ENCODE data around the gene AGBL1.

AGBL1 gene

DNA sequence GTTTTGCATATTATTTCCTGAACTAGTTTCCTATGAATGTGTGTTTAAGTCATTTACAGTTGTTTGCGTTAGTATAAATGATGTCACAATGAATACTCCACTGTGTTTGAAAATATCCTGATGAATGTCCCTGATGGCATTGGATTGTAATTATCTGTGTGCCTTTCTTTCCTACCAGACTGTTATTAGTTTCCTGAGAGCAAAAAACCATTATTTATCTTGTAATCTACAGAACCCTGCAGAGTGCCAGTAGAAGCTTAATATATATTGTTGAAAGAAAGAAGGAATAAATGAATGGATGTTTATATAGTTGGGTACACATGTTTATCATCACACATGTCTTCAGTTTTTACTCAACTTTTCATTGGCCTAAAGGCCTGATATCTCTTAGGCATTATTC, 312.6 kb downstream of the AGBL1 start:
- H3K4me3 ChIP-seq (ENCODE audit: low read depth, low read length), result no peak overlapping the region
- TF ChIP-seq, protein P1, sequence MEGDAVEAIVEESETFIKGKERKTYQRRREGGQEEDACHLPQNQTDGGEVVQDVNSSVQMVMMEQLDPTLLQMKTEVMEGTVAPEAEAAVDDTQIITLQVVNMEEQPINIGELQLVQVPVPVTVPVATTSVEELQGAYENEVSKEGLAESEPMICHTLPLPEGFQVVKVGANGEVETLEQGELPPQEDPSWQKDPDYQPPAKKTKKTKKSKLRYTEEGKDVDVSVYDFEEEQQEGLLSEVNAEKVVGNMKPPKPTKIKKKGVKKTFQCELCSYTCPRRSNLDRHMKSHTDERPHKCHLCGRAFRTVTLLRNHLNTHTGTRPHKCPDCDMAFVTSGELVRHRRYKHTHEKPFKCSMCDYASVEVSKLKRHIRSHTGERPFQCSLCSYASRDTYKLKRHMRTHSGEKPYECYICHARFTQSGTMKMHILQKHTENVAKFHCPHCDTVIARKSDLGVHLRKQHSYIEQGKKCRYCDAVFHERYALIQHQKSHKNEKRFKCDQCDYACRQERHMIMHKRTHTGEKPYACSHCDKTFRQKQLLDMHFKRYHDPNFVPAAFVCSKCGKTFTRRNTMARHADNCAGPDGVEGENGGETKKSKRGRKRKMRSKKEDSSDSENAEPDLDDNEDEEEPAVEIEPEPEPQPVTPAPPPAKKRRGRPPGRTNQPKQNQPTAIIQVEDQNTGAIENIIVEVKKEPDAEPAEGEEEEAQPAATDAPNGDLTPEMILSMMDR (IDR thresholded peaks at IDR 0.05; ENCODE audit: low read depth, low read length), result no peak

DNA sequence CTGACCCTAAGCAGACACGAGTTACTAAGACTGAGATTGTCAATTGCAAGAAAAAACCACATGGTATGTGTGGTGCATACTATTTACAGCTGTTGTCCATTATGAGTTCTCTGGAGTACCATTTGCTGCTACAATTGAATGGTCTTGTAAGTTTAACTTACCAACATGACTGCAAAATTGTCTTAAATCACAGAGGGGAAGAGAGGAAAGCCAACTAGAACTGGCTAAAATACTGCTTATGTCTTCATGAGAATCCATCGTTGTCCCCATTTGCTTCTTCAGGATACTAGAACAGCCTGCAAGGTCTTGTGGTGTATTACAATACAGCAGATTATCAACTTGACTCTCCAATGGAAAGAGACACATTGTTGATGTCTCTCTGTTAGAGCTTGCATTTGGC, 313.2 kb downstream of the AGBL1 start:
- TF ChIP-seq, protein P1 (IDR thresholded peaks at IDR 0.05; ENCODE audit: low read depth, low read length), result no peak

DNA sequence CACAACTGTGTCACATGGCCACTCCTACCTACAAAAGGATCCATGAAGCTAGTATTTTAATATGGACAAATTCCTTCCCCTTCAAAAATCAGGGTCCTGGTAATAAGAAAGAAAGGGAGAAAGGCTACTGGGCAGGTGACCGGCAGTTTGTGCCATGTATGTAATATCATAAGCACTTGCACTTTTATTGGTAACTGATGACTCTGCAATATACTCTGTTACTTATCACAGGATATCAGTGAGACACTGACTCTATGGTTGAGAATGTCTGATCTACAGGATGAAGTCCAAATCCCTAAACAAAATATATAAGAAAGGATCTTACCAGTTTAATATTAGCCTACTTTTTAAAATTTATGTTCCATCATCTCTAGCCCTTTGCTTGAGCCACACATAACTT, 315.2 kb downstream of the AGBL1 start:
- TF ChIP-seq, protein P1 (IDR thresholded peaks at IDR 0.05; ENCODE audit: low read depth, low read length), result no peak
- H3K4me3 ChIP-seq (ENCODE audit: low read depth, low read length), result no peak overlapping the region

More for the DNA sequence above, 313.2 kb downstream of the AGBL1 start:
- H3K4me3 ChIP-seq (ENCODE audit: low read depth, low read length), result no peak overlapping the region

DNA sequence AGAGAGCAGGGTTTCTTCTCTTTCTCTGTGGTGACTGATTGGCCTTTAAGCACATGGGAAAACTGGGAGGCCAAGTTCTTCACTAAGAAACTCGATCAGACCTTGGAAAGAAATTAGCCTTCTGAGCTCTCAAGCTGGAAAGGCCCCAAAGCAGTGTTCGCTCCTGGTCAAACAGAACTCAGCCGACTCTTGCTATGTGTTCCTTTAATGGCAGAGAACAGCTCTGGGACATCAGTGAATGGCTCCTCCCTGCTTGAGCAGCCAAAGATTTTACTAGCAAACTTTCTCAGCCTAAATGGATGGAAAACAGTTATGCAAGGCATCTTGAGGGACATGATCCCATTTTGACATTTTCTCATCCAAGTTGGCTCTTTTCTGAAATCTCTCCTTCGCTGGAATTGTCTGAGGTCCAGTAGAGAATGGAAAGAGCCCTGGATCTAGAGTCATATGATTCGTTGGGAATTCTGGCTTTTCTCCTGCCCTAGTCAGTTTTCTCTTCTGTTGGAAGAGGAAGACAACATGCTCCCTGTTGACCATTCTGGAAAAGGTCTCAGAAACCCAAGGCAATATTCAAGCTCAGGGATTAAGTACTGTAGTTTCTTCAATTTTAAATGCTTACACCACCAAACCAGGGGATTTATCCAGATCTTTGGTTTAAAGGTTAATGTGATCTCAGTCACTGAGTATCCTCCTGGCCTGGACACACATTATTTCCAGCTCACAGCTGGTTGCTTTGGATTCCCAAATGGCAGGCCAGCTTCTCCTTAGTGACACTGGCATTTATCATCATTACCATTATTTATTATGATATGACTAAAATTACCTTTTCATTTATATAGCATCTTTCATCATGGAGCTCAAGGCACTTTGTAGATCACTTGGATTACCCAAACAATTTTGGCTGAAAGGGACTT, 319.6 kb downstream of the AGBL1 start:
- TF ChIP-seq, protein P1 (IDR thresholded peaks at IDR 0.05; ENCODE audit: low read depth, low read length), result no peak
- no peak overlapping the region for H3K4me3 ChIP-seq (ENCODE audit: low read depth, low read length)

DNA sequence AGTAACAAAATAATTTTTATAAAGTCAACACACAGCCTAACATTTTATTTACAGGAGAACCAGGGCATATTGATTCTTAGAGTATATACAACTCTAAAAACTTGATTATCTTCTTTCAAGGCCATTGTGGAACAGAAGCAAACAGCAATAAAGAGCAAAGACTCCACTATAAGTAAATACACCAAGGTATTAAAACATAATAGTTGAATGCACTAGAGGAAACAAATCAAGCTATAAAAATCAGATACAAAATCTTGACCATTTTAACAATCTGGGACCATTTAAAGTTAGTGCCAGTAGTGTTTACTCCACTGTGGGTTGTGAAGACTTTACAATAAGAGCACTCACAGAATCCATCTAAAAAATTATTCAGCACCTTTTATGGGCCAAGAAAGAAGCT, 323.6 kb downstream of the AGBL1 start:
- TF ChIP-seq, protein P1 (IDR thresholded peaks at IDR 0.05; ENCODE audit: low read depth, low read length), result no peak
- H3K4me3 ChIP-seq (ENCODE audit: low read depth, low read length), result no peak overlapping the region

DNA sequence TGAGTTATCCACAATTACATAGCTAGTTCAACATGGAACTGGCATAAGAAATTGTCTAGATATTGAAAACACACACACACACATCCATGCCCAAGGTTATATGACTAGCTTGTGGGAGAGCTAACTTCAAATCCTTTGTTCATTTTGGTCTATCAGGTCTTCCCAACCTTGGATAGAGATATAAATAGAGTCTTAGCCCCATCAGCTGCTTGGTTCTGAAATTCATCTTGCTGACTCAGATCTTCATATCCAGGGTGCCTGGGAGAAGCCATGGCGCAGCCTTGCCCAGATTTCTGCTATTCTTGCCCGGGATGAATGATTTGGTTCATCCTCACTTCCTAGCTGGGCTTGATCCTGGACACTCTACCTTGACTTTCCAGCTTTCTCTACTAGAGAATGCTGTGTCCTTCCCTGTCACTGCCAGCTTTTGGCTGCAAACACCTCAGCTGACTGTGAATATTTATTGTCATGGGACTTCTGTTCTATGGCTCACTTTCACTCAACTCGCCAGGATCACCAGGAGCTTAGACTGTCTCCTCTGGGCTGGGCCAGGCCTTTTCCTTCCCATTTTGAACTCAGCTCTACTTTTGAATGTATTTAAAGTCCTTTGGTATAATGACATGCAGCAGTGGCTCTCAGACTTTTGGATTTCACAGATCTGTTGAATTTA, 324.4 kb downstream of the AGBL1 start:
- TF ChIP-seq, protein P1 (IDR thresholded peaks at IDR 0.05; ENCODE audit: low read depth, low read length), result no peak
- H3K4me3 ChIP-seq (ENCODE audit: low read depth, low read length), result no peak overlapping the region

DNA sequence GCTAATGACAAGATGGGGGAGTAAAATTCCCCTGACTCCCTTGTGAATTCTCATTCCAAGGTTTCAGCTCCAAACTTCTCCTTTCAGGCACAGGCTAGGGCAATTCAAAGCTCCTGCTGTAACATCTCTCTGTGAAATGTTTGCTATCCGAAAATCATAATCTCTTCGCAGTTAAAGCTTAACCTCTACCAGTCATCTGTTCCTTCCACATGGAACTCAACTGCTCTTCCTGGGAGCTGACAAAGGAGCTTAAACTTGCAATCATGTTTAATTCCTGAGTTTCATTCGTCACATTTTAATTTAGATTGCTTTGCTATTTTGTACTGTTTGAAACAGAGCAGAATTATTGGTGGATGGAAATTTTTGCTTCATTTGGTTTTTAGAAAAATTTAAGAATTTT, 328.6 kb downstream of the AGBL1 start:
- no peak overlapping the region for H3K4me3 ChIP-seq (ENCODE audit: low read depth, low read length)
- TF ChIP-seq, protein P1 (IDR thresholded peaks at IDR 0.05; ENCODE audit: low read depth, low read length), result no peak

Data from WI38 (cell line).